GM19025 (cell line): ENCODE data around the gene GAPVD1.
"Not testable (repeated sequence)": the region's sequence is repeated elsewhere in the genome, so short reads cannot be mapped to it uniquely, and the experiment has no call there.

ENCODE experiments used
- ATAC-seq: cut with Tn5 transposase; IDR thresholded peaks from one replicate; pipeline ENCODE4 v1.9.1; 2021; ENCODE audit warnings: mild to moderate bottlenecking, low read depth, moderate library complexity; ENCODE audit not compliant: unreplicated experiment

GAPVD1 gene

GRCh38 chr9:125243792-125244260, 17.8 kb upstream of the GAPVD1 start:
- ATAC-seq, result no peak

GRCh38 chr9:125246261-125246667, 15.4 kb upstream of the GAPVD1 start:
- ATAC-seq, result no peak

- no peak for ATAC-seq
These were observed 7.4 kb upstream of the GAPVD1 start for GRCh38 chr9:125254231-125254630.

GRCh38 chr9:125255781-125256391, 5.7 kb upstream of the GAPVD1 start:
- no peak for ATAC-seq

GRCh38 chr9:125258160-125258785, 3.4 kb upstream of the GAPVD1 start:
- no peak for ATAC-seq

GRCh38 chr9:125258832-125259534, 2.6 kb upstream of the GAPVD1 start:
- no peak for ATAC-seq

- ATAC-seq, result no peak
These were observed 1.1 kb upstream of the GAPVD1 start for GRCh38 chr9:125260561-125260960.

- no peak for ATAC-seq
These were observed 817 bp downstream of the GAPVD1 start for GRCh38 chr9:125262294-125262991.

GRCh38 chr9:125264068-125264467, 2.4 kb downstream of the GAPVD1 start:
- ATAC-seq, result not testable (repeated sequence)

- no peak for ATAC-seq
These were observed 6.9 kb downstream of the GAPVD1 start for GRCh38 chr9:125268394-125269013.

GRCh38 chr9:125269014-125269397, 7.4 kb downstream of the GAPVD1 start:
- ATAC-seq, result no peak

GRCh38 chr9:125271081-125271480, 9.5 kb downstream of the GAPVD1 start:
- no peak for ATAC-seq

- ATAC-seq, result no peak
These were observed 11.1 kb downstream of the GAPVD1 start for GRCh38 chr9:125272697-125273096.

GRCh38 chr9:125276771-125277170, 15.1 kb downstream of the GAPVD1 start:
- ATAC-seq, result no peak

GRCh38 chr9:125277411-125277810, 15.8 kb downstream of the GAPVD1 start:
- no peak for ATAC-seq

GRCh38 chr9:125280945-125281344, 19.3 kb downstream of the GAPVD1 start:
- no peak for ATAC-seq

- ATAC-seq, result no peak
These were observed 23.2 kb downstream of the GAPVD1 start for GRCh38 chr9:125284855-125285254.

GRCh38 chr9:125286935-125287433, 25.4 kb downstream of the GAPVD1 start:
- ATAC-seq, result not testable (repeated sequence)

- ATAC-seq, result no peak
These were observed 31.5 kb downstream of the GAPVD1 start for GRCh38 chr9:125293134-125293533.

GRCh38 chr9:125295657-125296056, 34.0 kb downstream of the GAPVD1 start:
- no peak for ATAC-seq
